Upper lobe of right lung (tissue), 1 donor: ENCODE measurements around the gene TRA2A. TPM values are rescaled to one million over a fixed set of nuclear protein-coding genes. Genes with fewer than 3 reads are reported as not detected.
"Not testable (repeated sequence)": the region's sequence is repeated elsewhere in the genome, so short reads cannot be mapped to it uniquely, and the experiment has no call there.

Source experiments
- ATAC-seq: fragments of 200-7000 bp; cut with Tn5 transposase; one replicate; pipeline ENCODE4 v1.9.1; 2020; ENCODE audit warnings: mild to moderate bottlenecking, moderate library complexity
- DNase-seq: peaks from one replicate; pipeline ENCODE4 v3.0.0-alpha.2; 2020
- H3K27ac ChIP-seq: fragments of 200-600 bp; one replicate; pipeline ENCODE4 v1.8.0; 2022
- H3K27me3 ChIP-seq: fragments of 200-600 bp; one replicate; pipeline ENCODE4 v1.8.0; 2022; ENCODE audit warnings: mild to moderate bottlenecking
- H3K36me3 ChIP-seq: fragments of 200-600 bp; one replicate; pipeline ENCODE4 v1.8.0; 2022
- H3K4me1 ChIP-seq: fragments of 200-600 bp; one replicate; pipeline ENCODE4 v1.8.0; 2022
- H3K4me3 ChIP-seq: fragments of 200-600 bp; one replicate; pipeline ENCODE4 v1.8.0; 2022; ENCODE audit warnings: mild to moderate bottlenecking
- H3K9me3 ChIP-seq: fragments of 200-600 bp; one replicate; pipeline ENCODE4 v1.8.0; 2022
- intact Hi-C: fragments of 100-400 bp; cut with DNase I; formaldehyde crosslinking; loops from one replicate; pipeline ENCODE4 v1.11.0; 2022
- total RNA-seq: library from RNA; stranded (reverse); fragmentation: NEBNext Ultra II Directional; extraction: Animal tissue kit (Norgen Biotek cat#: 25700); gene quantifications from one replicate; pipeline ENCODE4 v1.2.1, GENCODE V29; 2021
- TF ChIP-seq, protein P1 (sequence below): fragments of 200-600 bp; IDR thresholded peaks from one replicate; pipeline ENCODE4 v1.8.0; 2022; ENCODE audit warnings: antibody characterized with exemption
- donor health status: DM: no; HTN: yes; CAD: no; lungs with severe emphysema.

Gene TRA2A
- total RNA-seq, 1 donor from 2014 or later, result 71.6 TPM

- H3K36me3 ChIP-seq, result no peaks in the 10 kb centered on the region
- DNase-seq (peak; percentile 73), ATAC-seq (peak; percentile 95)
- intact Hi-C loops, result no loop called here
- peak overlapping the region; percentile 54 for H3K4me3 ChIP-seq
- H3K27me3 ChIP-seq, result no peaks in the 10 kb centered on the region
- H3K27ac ChIP-seq, result no peak overlapping the region
- TF ChIP-seq, protein P1, sequence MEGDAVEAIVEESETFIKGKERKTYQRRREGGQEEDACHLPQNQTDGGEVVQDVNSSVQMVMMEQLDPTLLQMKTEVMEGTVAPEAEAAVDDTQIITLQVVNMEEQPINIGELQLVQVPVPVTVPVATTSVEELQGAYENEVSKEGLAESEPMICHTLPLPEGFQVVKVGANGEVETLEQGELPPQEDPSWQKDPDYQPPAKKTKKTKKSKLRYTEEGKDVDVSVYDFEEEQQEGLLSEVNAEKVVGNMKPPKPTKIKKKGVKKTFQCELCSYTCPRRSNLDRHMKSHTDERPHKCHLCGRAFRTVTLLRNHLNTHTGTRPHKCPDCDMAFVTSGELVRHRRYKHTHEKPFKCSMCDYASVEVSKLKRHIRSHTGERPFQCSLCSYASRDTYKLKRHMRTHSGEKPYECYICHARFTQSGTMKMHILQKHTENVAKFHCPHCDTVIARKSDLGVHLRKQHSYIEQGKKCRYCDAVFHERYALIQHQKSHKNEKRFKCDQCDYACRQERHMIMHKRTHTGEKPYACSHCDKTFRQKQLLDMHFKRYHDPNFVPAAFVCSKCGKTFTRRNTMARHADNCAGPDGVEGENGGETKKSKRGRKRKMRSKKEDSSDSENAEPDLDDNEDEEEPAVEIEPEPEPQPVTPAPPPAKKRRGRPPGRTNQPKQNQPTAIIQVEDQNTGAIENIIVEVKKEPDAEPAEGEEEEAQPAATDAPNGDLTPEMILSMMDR, result no peak
- no peaks in the 10 kb centered on the region for H3K4me1 ChIP-seq
- H3K9me3 ChIP-seq, result no peaks in the 10 kb centered on the region
Measured at GRCh38 chr7:23490357-23491135, 41.2 kb downstream of the TRA2A start.

DNA sequence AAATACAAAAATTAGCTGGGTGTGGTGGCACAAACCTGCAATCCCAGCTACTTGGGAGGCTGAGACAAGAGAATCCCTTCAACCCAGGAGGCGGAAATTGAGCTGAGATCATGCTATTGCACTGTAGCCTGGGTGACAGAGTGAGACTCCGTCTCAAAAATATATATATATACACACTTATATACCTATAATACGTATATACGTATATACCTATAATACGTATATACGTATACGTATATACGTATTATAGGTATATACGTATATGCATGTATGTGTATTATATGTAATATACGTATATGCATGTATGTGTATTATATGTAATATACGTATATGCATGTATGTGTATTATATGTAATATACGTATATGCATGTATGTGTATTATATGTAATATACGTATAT lies 43.1 kb downstream of the TRA2A start:
- H3K36me3 ChIP-seq, ATAC-seq, DNase-seq, H3K4me1 ChIP-seq, H3K9me3 ChIP-seq, H3K27me3 ChIP-seq, intact Hi-C loops, H3K4me3 ChIP-seq, H3K27ac ChIP-seq: not testable (repeated sequence)

DNA sequence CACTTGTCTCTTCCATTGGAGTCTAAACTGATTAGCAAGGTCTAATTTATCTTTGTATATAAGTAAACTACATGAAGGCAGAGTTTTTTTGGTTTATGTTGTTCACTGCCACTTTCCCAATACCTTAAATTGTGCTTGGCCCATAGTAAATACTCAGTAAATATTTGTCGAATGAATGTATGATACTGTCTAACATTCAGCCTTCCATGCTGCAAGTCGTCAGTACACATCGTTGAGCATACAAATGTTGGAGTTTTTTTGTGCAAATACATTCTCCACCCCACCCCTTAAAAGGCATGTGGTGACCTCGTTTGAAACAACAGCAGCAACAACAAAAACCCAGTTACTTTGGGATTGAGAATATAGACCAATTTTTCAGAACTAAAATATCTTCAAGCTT lies 44.1 kb downstream of the TRA2A start:
- intact Hi-C loops, result no loop called here
- H3K4me3 ChIP-seq, result no peak overlapping the region
- no peaks in the 10 kb centered on the region for H3K4me1 ChIP-seq
- no peak overlapping the region for H3K27ac ChIP-seq
- no peak for ATAC-seq
- no peaks in the 10 kb centered on the region for H3K27me3 ChIP-seq
- TF ChIP-seq, protein P1, result no peak
- no peak for DNase-seq
- H3K9me3 ChIP-seq, result no peaks in the 10 kb centered on the region
- no peaks in the 10 kb centered on the region for H3K36me3 ChIP-seq

- no peak for ATAC-seq
Measured at GRCh38 chr7:23486002-23486773, 45.6 kb downstream of the TRA2A start.

DNA sequence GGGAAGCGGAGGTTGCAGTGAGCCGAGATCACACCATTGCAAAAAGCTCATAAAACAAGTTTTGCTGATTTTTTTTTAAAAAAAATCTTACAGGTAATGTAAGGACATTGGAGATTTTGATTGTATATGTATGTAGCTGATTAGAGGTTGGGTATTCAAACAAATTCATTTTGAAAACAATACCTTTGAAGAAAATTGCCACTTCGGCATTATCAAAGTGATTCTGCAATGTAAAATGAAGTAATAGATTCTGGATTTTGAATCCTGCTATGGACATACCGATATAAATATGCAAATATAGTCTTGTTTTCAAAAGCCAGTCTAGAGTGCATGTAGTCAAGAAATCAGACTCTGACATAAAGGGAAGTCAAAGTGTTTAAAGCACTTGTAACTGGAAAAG lies 49.1 kb downstream of the TRA2A start:
- DNase-seq (no peak), ATAC-seq (no peak)
- Histone ChIP-seq H3K27me3 (peaks cover 36% of the 10 kb centered on the region), H3K9me3 (no peaks in the 10 kb centered on the region), H3K27ac (no peak overlapping the region), H3K4me3 (no peak overlapping the region), H3K36me3 (no peaks in the 10 kb centered on the region), H3K4me1 (no peaks in the 10 kb centered on the region)
- TF ChIP-seq, protein P1, result no peak
- intact Hi-C loops, result no loop called here

More at GRCh38 chr7:23486002-23486773, 45.6 kb downstream of the TRA2A start:
- intact Hi-C loops, result no loop called here
- Histone ChIP-seq H3K4me3 (no peak overlapping the region), H3K36me3 (no peaks in the 10 kb centered on the region), H3K27me3 (peaks cover 3% of the 10 kb centered on the region), H3K4me1 (no peaks in the 10 kb centered on the region), H3K27ac (no peak overlapping the region), H3K9me3 (no peaks in the 10 kb centered on the region)
- TF ChIP-seq, protein P1, result no peak
- DNase-seq, result no peak
